Parathyroid adenoma (tissue), 2 donors: ENCODE measurements around the gene TIGIT.

Source experiments
- H2AFZ ChIP-seq: fragments of 300-600 bp; sonication (generic); one replicate; pipeline ENCODE4 v1.7.0; 2017; ENCODE audit warnings: antibody characterized with exemption, mild to moderate bottlenecking
- H3K27ac ChIP-seq: fragments of 300-600 bp; sonication (generic); one replicate; pipeline ENCODE4 v1.7.0; 2017
- H3K27me3 ChIP-seq: fragments of 300-600 bp; sonication (generic); one replicate; pipeline ENCODE4 v1.7.0; 2017; ENCODE audit warnings: low read length; ENCODE audit not compliant: control insufficient read depth, insufficient read depth
- H3K36me3 ChIP-seq: fragments of 300-600 bp; sonication (generic); one replicate; pipeline ENCODE4 v1.7.0; 2017; ENCODE audit warnings: low read length; ENCODE audit not compliant: control insufficient read depth, insufficient read depth
- H3K4me1 ChIP-seq: fragments of 300-600 bp; sonication (generic); one replicate; pipeline ENCODE4 v1.7.0; 2017; ENCODE audit warnings: control low read depth
- H3K4me2 ChIP-seq: fragments of 300-600 bp; sonication (generic); one replicate; pipeline ENCODE4 v1.7.0; 2017; ENCODE audit warnings: low read length
- H3K4me3 ChIP-seq: fragments of 300-600 bp; sonication (generic); one replicate; pipeline ENCODE4 v1.7.0; 2017; ENCODE audit warnings: low read depth, low read length
- H3K79me2 ChIP-seq: fragments of 300-600 bp; sonication (generic); one replicate; pipeline ENCODE4 v1.7.0; 2017; ENCODE audit warnings: control low read depth
- H3K9ac ChIP-seq: fragments of 300-600 bp; sonication (generic); one replicate; pipeline ENCODE4 v1.7.0; 2017; ENCODE audit warnings: mild to moderate bottlenecking
- H3K9me3 ChIP-seq: fragments of 300-600 bp; sonication (generic); one replicate; pipeline ENCODE4 v1.7.0; 2017; ENCODE audit warnings: low read length; ENCODE audit not compliant: control insufficient read depth
- CTCF ChIP-seq: fragments of 300-600 bp; sonication (generic); IDR thresholded peaks from one replicate; pipeline ENCODE4 v1.7.0; 2017; ENCODE audit warnings: antibody characterized with exemption, mild to moderate bottlenecking
- donor health status: primary hyperparathyroidism.

Gene TIGIT

GRCh38 chr3:114293838-114294535 lies at the start of gene TIGIT:
TSS of gene TIGIT (plus strand) at chr3:114294028. CDS start at chr3:114294062, 34 bp downstream.
- Histone ChIP-seq H3K36me3 (no peaks in the 10 kb centered on the region), H3K4me3 (no peak within 1 kb of the TSS), H3K4me2 (no peak within 1 kb of the TSS), H3K4me1 (no peaks in the 10 kb centered on the region), H3K27ac (no peak within 1 kb of the TSS), H2AFZ (no peak within 1 kb of the TSS), H3K79me2 (no peaks in the 10 kb centered on the region), H3K9ac (no peak within 1 kb of the TSS), H3K27me3 (no peaks in the 10 kb centered on the region), H3K9me3 (no peaks in the 10 kb centered on the region)
- no peak for TF ChIP-seq CTCF

- no peak overlapping the region for H3K4me3 ChIP-seq
- H3K27me3 ChIP-seq = no peaks in the 10 kb centered on the region
- no peaks in the 10 kb centered on the region for H3K4me1 ChIP-seq
- no peak overlapping the region for H3K4me2 ChIP-seq
- no peaks in the 10 kb centered on the region for H3K9me3 ChIP-seq
- H3K27ac ChIP-seq = no peak overlapping the region
- H3K36me3 ChIP-seq = no peaks in the 10 kb centered on the region
- no peaks in the 10 kb centered on the region for H3K79me2 ChIP-seq
- TF ChIP-seq CTCF = no peak
- no peak overlapping the region for H2AFZ ChIP-seq
- no peak overlapping the region for H3K9ac ChIP-seq
Observed at GRCh38 chr3:114252954-114253353, 40.9 kb upstream of the TIGIT start.

GRCh38 chr3:114253505-114253904 lies 40.3 kb upstream of the TIGIT start:
- Histone ChIP-seq H3K79me2 (no peaks in the 10 kb centered on the region), H3K4me2 (no peak overlapping the region), H2AFZ (no peak overlapping the region), H3K9ac (no peak overlapping the region), H3K36me3 (no peaks in the 10 kb centered on the region), H3K4me3 (no peak overlapping the region), H3K4me1 (no peaks in the 10 kb centered on the region), H3K9me3 (no peaks in the 10 kb centered on the region), H3K27ac (no peak overlapping the region), H3K27me3 (no peaks in the 10 kb centered on the region)
- TF ChIP-seq CTCF = no peak

GRCh38 chr3:114259566-114259965 lies 34.3 kb upstream of the TIGIT start:
- Histone ChIP-seq H3K27ac (no peak overlapping the region), H3K9me3 (no peaks in the 10 kb centered on the region), H3K9ac (no peak overlapping the region), H3K27me3 (no peaks in the 10 kb centered on the region), H2AFZ (no peak overlapping the region), H3K36me3 (no peaks in the 10 kb centered on the region), H3K4me1 (no peaks in the 10 kb centered on the region), H3K4me3 (no peak overlapping the region), H3K79me2 (no peaks in the 10 kb centered on the region), H3K4me2 (no peak overlapping the region)
- no peak for TF ChIP-seq CTCF

- no peak for TF ChIP-seq CTCF
- Histone ChIP-seq H3K4me1 (no peaks in the 10 kb centered on the region), H3K27ac (no peak overlapping the region)
Observed at GRCh38 chr3:114260152-114260551, 33.7 kb upstream of the TIGIT start.

More at GRCh38 chr3:114260152-114260551, 33.7 kb upstream of the TIGIT start:
- H3K27me3 ChIP-seq = no peaks in the 10 kb centered on the region
- no peak overlapping the region for H3K4me3 ChIP-seq
- no peak overlapping the region for H2AFZ ChIP-seq
- H3K4me2 ChIP-seq = no peak overlapping the region
- H3K36me3 ChIP-seq = no peaks in the 10 kb centered on the region
- H3K9me3 ChIP-seq = no peaks in the 10 kb centered on the region
- H3K9ac ChIP-seq = no peak overlapping the region
- no peaks in the 10 kb centered on the region for H3K79me2 ChIP-seq
